SK-N-SH treated with all-trans-retinoic acid at 6 μM for 48 hours (cell line): ENCODE results near the gene SARNP.

Experiments used
- ATAC-seq: fragments of 200-7000 bp; cut with Tn5 transposase; 3 replicates; pipeline ENCODE4 v1.9.1; 2020; ENCODE audit warnings: mild to moderate bottlenecking, moderate library complexity
- ARNTL ChIP-seq: fragments of 450-650 bp; formaldehyde crosslinking; IDR thresholded peaks from 2 replicates; pipeline ENCODE4 v1.5.0; 2020; ENCODE audit warnings: low read depth, mild to moderate bottlenecking, moderate library complexity, borderline replicate concordance
- BACH2 ChIP-seq: fragments of 250-450 bp; sonication (Bioruptor Pico); IDR thresholded peaks from 2 replicates; pipeline ENCODE4 v1.9.0; 2021; ENCODE audit warnings: mild to moderate bottlenecking, borderline replicate concordance
- CREB5 ChIP-seq: fragments of 250-450 bp; sonication (Bioruptor Pico); IDR thresholded peaks from 2 replicates; pipeline ENCODE4 v1.5.1; 2020; ENCODE audit warnings: low read depth, mild to moderate bottlenecking, moderate library complexity
- CSDC2 ChIP-seq: fragments of 250-450 bp; sonication (Bioruptor Pico); IDR thresholded peaks from 2 replicates; pipeline ENCODE4 v1.5.0; 2020; ENCODE audit warnings: mild to moderate bottlenecking, moderate library complexity
- ESRRG ChIP-seq: fragments of 250-450 bp; sonication (Bioruptor Pico); IDR thresholded peaks from 2 replicates; pipeline ENCODE4 v1.6.1; 2021; ENCODE audit warnings: mild to moderate bottlenecking
- GLIS3 ChIP-seq: fragments of 250-450 bp; sonication (Bioruptor Pico); IDR thresholded peaks from 2 replicates; pipeline ENCODE4 v1.5.0; 2020; ENCODE audit warnings: mild to moderate bottlenecking, moderate library complexity
- ISL1 ChIP-seq: fragments of 250-450 bp; sonication (Bioruptor Pico); IDR thresholded peaks from 2 replicates; pipeline ENCODE4 v2.1.2; 2022; ENCODE audit warnings: mild to moderate bottlenecking, moderate library complexity
- OSR1 ChIP-seq: fragments of 250-450 bp; sonication (Bioruptor Pico); IDR thresholded peaks from 2 replicates; pipeline ENCODE4 v1.8.0; 2022; ENCODE audit warnings: moderate library complexity, mild to moderate bottlenecking, inconsistent platforms
- PATZ1 ChIP-seq: fragments of 250-450 bp; sonication (Bioruptor Pico); IDR thresholded peaks from 2 replicates; pipeline ENCODE4 v1.8.0; 2020; ENCODE audit warnings: mild to moderate bottlenecking, moderate library complexity, borderline replicate concordance
- POU6F1 ChIP-seq: fragments of 250-450 bp; sonication (Bioruptor Pico); IDR thresholded peaks from 2 replicates; pipeline ENCODE4 v1.8.0; 2021; ENCODE audit warnings: low read depth, mild to moderate bottlenecking, moderate library complexity, borderline replicate concordance
- RARB ChIP-seq: fragments of 250-450 bp; sonication (Bioruptor Pico); IDR thresholded peaks from 2 replicates; pipeline ENCODE4 v1.8.0; 2021; ENCODE audit warnings: mild to moderate bottlenecking, moderate library complexity
- SNAI2 ChIP-seq: fragments of 250-450 bp; sonication (Bioruptor Pico); IDR thresholded peaks from 2 replicates; pipeline ENCODE4 v1.5.0; 2020; ENCODE audit warnings: mild to moderate bottlenecking, moderate library complexity
- TCF4 ChIP-seq: fragments of 250-450 bp; sonication (Bioruptor Pico); IDR thresholded peaks from 2 replicates; pipeline ENCODE4 v1.8.0; 2021; ENCODE audit warnings: mild to moderate bottlenecking, moderate library complexity, borderline replicate concordance
- TOX ChIP-seq: fragments of 250-450 bp; sonication (Bioruptor Pico); IDR thresholded peaks from 2 replicates; pipeline ENCODE4 v1.8.0; 2021; ENCODE audit warnings: mild to moderate bottlenecking, moderate library complexity, borderline replicate concordance
- TSHZ2 ChIP-seq: fragments of 250-450 bp; sonication (Bioruptor Pico); IDR thresholded peaks from 2 replicates; pipeline ENCODE4 v1.5.0; 2020; ENCODE audit warnings: mild to moderate bottlenecking, moderate library complexity
- ZFP3 ChIP-seq: fragments of 250-450 bp; sonication (Bioruptor Pico); IDR thresholded peaks from 2 replicates; pipeline ENCODE4 v1.5.0; 2020; ENCODE audit warnings: mild to moderate bottlenecking, moderate library complexity
- ZFP30 ChIP-seq: fragments of 450-650 bp; formaldehyde crosslinking; IDR thresholded peaks from 2 replicates; pipeline ENCODE4 v1.5.0; 2022; ENCODE audit warnings: mild to moderate bottlenecking, moderate library complexity
- ZNF565 ChIP-seq: fragments of 450-650 bp; formaldehyde crosslinking; conservative IDR thresholded peaks from 2 replicates; pipeline ENCODE4 v1.5.0; 2020; ENCODE audit warnings: low read depth, mild to moderate bottlenecking, moderate library complexity
- ZNF8 ChIP-seq: fragments of 450-650 bp; formaldehyde crosslinking; IDR thresholded peaks from 2 replicates; pipeline ENCODE4 v1.5.0; 2020; ENCODE audit warnings: mild to moderate bottlenecking, moderate library complexity

Gene SARNP

GRCh38 chr12:55818886-55819285 is 1.4 kb upstream of the SARNP start:
- TF ChIP-seq ISL1 (CRISPR knock-in tag) (no peak), TOX (CRISPR knock-in tag) (no peak), ZFP30 (CRISPR knock-in tag) (no peak), ARNTL (CRISPR knock-in tag) (no peak)
- TF ChIP-seq, all 23 proteins: peak for 0
- no peak for ATAC-seq

- peak; percentile 74 for ATAC-seq
These were observed 710 bp upstream of the SARNP start for GRCh38 chr12:55818140-55818728.

GRCh38 chr12:55816881-55817344 is 611 bp downstream of the SARNP start:
- peak; percentile 7 for ATAC-seq
- TF ChIP-seq CSDC2 (CRISPR knock-in tag) (no peak), CREB5 (CRISPR knock-in tag) (no peak), PATZ1 (CRISPR knock-in tag) (no peak), GLIS3 (CRISPR knock-in tag) (no peak), SNAI2 (CRISPR knock-in tag) (no peak), TCF4 (CRISPR knock-in tag) (no peak), TOX (CRISPR knock-in tag) (no peak), ISL1 (CRISPR knock-in tag) (no peak), RARB (no peak), ZFP3 (CRISPR knock-in tag) (no peak), ZNF565 (CRISPR knock-in tag) (no peak), POU6F1 (CRISPR knock-in tag) (no peak), BACH2 (no peak), TSHZ2 (CRISPR knock-in tag) (no peak), ZNF8 (CRISPR knock-in tag) (no peak), OSR1 (no peak), ZFP30 (CRISPR knock-in tag) (no peak), ESRRG (CRISPR knock-in tag) (no peak)

More at GRCh38 chr12:55818140-55818728, 710 bp upstream of the SARNP start:
- TF ChIP-seq PATZ1 (CRISPR knock-in tag) (no peak), GLIS3 (CRISPR knock-in tag) (no peak), ZFP30 (CRISPR knock-in tag) (no peak)
- TF ChIP-seq, all 23 proteins: peak for 0
